DOHH2 (cell line): ENCODE results near the gene PPP1R3F.

Experiments used
- CTCF ChIP-seq: fragments of 200-600 bp; sonication (generic); IDR thresholded peaks from one replicate; pipeline ENCODE4 v1.5.1; 2014; ENCODE audit warnings: antibody characterized with exemption, mild to moderate bottlenecking, low read depth, low read length; ENCODE audit not compliant: poor library complexity, severe bottlenecking
- EZH2phosphoT487 ChIP-seq: fragments of 200-600 bp; sonication (generic); IDR thresholded peaks from 2 replicates; pipeline ENCODE4 v1.6.1; 2017; ENCODE audit warnings: borderline replicate concordance, mild to moderate bottlenecking, antibody characterized with exemption, low read length, moderate library complexity, mixed read lengths

DNA sequence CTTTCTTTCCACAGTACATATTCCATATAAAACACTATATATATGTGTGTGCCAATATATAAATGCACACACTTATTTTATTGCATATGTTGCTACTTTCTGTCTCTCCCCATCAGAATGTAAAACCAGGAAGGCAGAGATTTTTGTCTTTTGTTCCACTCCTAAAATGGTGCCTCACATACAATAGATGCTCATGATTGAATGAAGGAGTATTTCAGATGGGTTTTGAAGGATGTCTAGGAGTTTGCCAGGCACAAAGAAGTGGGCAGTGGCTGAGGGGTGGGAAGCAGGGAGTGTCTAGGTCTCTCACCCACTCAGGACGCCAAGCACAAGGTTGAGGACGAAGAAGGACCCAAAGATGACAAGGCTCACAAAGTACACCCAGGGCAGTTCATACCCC, 41.9 kb upstream of the PPP1R3F start:
- TF ChIP-seq EZH2phosphoT487 = no peak
- no peak for TF ChIP-seq CTCF
